CD4-positive, alpha-beta T cell treated with Interleukin-1 beta for 1 hour (primary cell): Measurements from ENCODE around the gene POC1B.

Experiments used
- DNase-seq, 2 donors: peaks; one replicate each; pipeline ENCODE4 v3.0.0-alpha.2; 2020 to 2022

The POC1B gene

GRCh38 chr12:89379839-89380467, 145.9 kb downstream of the POC1B start:
- DNase-seq: no peak

GRCh38 chr12:89379148-89379838, 146.6 kb downstream of the POC1B start:
- no peak for DNase-seq

- no peak for DNase-seq
Measured at GRCh38 chr12:89376844-89377243, 149.0 kb downstream of the POC1B start.

GRCh38 chr12:89376202-89376529, 149.7 kb downstream of the POC1B start:
- DNase-seq: no peak

DNA sequence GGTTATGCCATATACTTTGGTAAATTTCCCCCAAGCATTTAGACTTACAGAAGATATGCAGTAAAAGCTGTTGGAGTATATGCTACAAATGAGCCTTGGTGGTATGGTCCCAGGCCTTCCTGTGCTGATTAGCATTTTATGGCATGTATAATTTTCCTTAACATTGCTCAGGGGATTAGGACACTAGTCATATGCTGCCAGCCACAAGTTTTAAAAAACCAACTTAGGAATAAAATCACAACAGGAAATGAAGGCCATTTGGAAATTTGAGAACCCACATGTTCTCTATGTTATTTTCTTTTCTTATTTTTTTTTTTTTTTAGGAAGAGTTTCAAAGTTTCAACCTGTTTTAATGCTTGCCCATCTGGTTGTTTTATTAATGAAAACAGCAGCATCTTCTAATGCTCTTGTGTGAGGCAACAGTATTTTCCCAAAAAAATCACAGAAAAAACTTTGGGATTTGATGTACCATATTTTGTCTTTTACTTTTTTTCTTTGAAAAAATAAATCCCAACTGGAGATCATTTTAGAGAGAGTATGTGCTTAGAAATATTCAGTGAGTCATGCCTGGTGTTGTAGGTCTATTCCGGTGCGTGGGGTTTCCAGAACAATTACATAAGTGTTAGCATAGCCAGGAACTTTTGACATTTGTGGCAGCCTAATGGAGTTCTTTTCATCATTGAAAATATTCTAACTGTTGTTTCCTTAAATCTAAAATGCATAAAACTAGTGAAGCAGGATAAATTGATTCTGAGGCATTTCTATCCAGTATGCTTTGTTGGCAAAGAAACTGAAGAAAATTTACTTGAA, 151.9 kb downstream of the POC1B start:
- DNase-seq: no peak

DNA sequence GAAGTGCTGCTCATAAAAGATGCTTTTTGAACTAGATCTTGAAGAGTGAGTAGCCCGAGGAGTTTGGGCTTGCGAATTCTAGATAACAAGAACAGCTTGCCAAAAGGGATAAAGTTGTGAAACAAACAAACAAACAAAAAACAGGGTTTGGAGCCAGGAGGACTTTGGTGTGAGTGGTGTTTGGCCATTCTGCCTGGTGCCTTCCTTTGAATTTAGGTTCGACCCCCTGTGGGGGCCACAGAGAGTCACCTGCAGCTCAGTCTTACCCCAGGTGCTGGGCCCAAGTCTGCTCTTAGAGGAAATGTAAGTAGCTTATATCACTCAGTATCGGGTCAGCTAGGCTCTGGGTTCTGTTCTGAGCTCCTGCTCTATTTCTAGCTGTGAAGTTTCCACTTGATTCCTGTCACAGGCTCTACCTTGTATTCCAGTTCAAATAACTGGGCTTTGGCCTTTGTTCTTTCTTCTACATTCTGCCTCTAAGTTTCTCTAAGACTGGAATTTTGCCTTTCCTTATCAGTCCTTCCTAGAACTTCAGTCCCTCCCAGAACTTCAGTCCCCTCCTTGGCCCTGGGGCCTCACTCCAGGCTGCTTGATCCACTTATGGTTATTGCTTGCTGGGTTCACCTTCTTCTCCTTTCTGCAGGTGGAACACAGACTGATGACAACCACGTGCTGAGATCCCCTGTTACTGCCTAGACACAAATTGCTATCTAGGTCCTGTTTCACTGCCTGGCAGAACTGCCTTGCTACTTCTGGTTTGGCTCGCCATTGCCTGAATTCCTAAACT, 153.1 kb downstream of the POC1B start:
- no peak for DNase-seq

DNA sequence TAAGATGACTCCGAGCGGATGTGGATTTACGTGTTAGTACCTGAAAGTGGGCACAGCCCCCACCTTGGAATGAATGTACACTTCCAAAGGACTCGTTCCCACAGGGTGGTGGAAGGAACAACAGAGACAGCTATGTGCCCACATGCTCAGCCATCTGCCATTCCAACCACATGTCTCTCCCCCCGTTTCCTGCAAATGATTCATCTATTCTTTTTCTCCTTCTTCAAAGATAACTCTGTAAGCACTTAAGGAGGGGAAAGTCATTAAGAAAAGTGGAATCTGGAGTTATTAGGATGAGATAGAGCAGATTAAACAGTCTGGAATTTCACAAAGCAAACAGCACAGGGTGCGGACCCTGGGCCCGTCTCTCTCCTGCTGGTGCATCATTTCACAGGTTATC, 155.0 kb downstream of the POC1B start:
- no peak for DNase-seq

DNA sequence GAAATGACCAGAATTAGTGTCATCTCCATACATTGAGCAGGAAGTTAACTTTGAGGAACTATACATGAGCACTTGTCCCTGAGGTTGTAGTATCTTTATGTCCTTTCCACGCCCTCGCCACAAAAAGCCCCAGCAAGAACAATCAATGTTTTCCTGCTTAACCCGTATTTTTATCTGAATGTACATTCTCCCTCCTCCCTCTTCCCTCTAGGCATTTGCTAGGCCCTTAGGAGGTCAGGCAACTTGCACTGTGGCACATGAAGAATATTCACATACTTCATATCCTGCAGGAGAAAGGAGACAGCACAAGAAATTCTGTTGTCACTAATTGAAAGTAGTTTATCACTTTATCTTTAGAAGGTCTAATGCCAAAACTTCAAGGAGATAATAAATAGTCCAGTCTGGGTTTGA, 155.4 kb downstream of the POC1B start:
- no peak for DNase-seq
